Activated CD4-positive, alpha-beta memory T cell treated with anti-CD3 and anti-CD28 coated beads for 36 hours (primary cell): ENCODE data around the gene SLC2A13. TPM values are rescaled to one million over a fixed set of nuclear protein-coding genes. Genes with fewer than 3 reads are reported as not detected.
"Not testable (repeated sequence)": the region's sequence is repeated elsewhere in the genome, so short reads cannot be mapped to it uniquely, and the experiment has no call there.

Experiments used
- CTCF ChIA-PET: fragments of 350-600 bp; sonication (Branson Sonifier 250); formaldehyde crosslinking; loops from one replicate; lab custom pipeline; 2021; ENCODE audit warnings: antibody characterized with exemption, inconsistent platforms; lab: Charles Lee
- POLR2A ChIA-PET: fragments of 350-600 bp; sonication (Branson Sonifier 250); formaldehyde crosslinking; loops from one replicate; lab custom pipeline; 2021; ENCODE audit warnings: antibody characterized with exemption; lab: Charles Lee
- DNase-seq: peaks from one replicate; pipeline ENCODE4 v3.0.0-alpha.2; 2020
- H3K27ac Mint-ChIP-seq: one replicate; pipeline ENCODE4 v1.8.0; 2021; ENCODE audit warnings: mixed read lengths
- H3K27me3 Mint-ChIP-seq: one replicate; pipeline ENCODE4 v1.8.0; 2021; ENCODE audit warnings: mixed read lengths
- H3K36me3 Mint-ChIP-seq: one replicate; pipeline ENCODE4 v1.8.0; 2021; ENCODE audit warnings: mixed read lengths
- H3K4me1 Mint-ChIP-seq: one replicate; pipeline ENCODE4 v1.8.0; 2021; ENCODE audit warnings: low read depth, mixed read lengths
- H3K4me3 Mint-ChIP-seq: one replicate; pipeline ENCODE4 v1.8.0; 2021; ENCODE audit warnings: mild to moderate bottlenecking, mixed read lengths
- H3K9me3 Mint-ChIP-seq: one replicate; pipeline ENCODE4 v1.8.0; 2021; ENCODE audit warnings: mixed read lengths
- intact Hi-C: fragments of 100-400 bp; cut with micrococcal nuclease; formaldehyde crosslinking; loops from one replicate; pipeline ENCODE4 v1.15.1; 2023
- total RNA-seq, 2 experiments: library from RNA; stranded (reverse); gene quantifications; one replicate each; pipeline ENCODE4 v1.2.3, GENCODE V29; 2021

Gene SLC2A13
- total RNA-seq, 2 experiments from 2014 or later: 3.4 to 3.8 TPM

- POLR2A ChIA-PET: no interaction called here
- Mint-ChIP-seq H3K4me3 (no peak overlapping the region), H3K27ac (no peak overlapping the region), H3K9me3 (peaks cover 15% of the 10 kb centered on the region), H3K27me3 (no peaks in the 10 kb centered on the region), H3K4me1 (no peaks in the 10 kb centered on the region), H3K36me3 (no peaks in the 10 kb centered on the region)
- CTCF ChIA-PET: no interaction called here
- no peak for DNase-seq
- intact Hi-C loops: no loop called here
These were observed 231.1 kb downstream of the SLC2A13 start for GRCh38 chr12:39874785-39875184.

GRCh38 chr12:39873065-39873464 is 232.8 kb downstream of the SLC2A13 start:
- ChIA-PET POLR2A (no interaction called here), CTCF (no interaction called here)
- Mint-ChIP-seq H3K27me3 (no peaks in the 10 kb centered on the region), H3K36me3 (no peaks in the 10 kb centered on the region), H3K9me3 (peaks cover 1% of the 10 kb centered on the region), H3K4me3 (no peak overlapping the region), H3K27ac (no peak overlapping the region), H3K4me1 (no peaks in the 10 kb centered on the region)
- no peak for DNase-seq
- intact Hi-C loops: no loop called here

DNA sequence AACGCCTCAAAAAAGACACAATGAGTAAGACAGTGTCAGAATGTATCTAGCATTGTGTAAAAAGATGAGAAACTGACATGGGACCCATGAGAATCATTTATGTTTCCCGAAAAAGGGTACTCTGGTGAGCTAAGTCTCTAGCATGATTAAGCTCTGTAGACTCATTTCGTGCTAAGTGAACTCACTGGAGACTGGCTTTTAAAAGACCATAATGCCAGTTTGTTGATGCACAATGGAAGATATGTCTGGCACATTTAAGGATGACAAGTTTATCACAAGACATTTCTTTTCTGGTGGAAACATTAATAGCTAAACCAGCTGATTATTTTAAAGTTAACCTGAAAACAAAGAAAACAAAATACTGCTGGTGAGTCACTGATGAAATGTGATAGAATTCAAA is 233.5 kb downstream of the SLC2A13 start:
- intact Hi-C loops: no loop called here
- ChIA-PET POLR2A (no interaction called here), CTCF (no interaction called here)

DNA sequence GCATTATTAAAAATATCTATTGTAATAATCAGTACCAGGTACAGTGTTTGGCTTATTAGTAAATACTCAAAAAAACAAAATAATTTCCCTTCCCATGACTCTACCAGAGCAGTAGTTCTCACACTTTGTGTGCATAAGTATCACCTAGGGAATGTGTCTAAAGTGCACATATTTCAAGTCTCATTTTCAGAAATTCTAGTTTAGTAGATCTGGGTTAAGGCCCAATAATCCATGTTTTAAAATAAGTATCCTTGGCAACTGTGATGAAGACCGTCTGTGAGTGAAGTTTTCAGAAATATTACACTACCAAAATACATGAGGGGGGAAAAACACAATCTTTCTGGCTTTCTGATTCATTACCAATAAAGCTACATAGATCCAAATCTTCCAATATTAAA is 237.6 kb downstream of the SLC2A13 start:
- Mint-ChIP-seq H3K4me1 (no peaks in the 10 kb centered on the region), H3K27ac (no peak overlapping the region), H3K27me3 (no peaks in the 10 kb centered on the region), H3K4me3 (no peak overlapping the region), H3K9me3 (no peaks in the 10 kb centered on the region), H3K36me3 (peaks cover 6% of the 10 kb centered on the region)
- no peak for DNase-seq
- ChIA-PET CTCF (no interaction called here), POLR2A (no interaction called here)
- intact Hi-C loops: no loop called here

More for the DNA sequence above, 233.5 kb downstream of the SLC2A13 start:
- H3K27ac Mint-ChIP-seq: no peak overlapping the region
- H3K36me3 Mint-ChIP-seq: no peaks in the 10 kb centered on the region
- H3K4me3 Mint-ChIP-seq: no peak overlapping the region
- H3K9me3 Mint-ChIP-seq: no peaks in the 10 kb centered on the region
- no peak for DNase-seq
- H3K27me3 Mint-ChIP-seq: no peaks in the 10 kb centered on the region
- no peaks in the 10 kb centered on the region for H3K4me1 Mint-ChIP-seq

DNA sequence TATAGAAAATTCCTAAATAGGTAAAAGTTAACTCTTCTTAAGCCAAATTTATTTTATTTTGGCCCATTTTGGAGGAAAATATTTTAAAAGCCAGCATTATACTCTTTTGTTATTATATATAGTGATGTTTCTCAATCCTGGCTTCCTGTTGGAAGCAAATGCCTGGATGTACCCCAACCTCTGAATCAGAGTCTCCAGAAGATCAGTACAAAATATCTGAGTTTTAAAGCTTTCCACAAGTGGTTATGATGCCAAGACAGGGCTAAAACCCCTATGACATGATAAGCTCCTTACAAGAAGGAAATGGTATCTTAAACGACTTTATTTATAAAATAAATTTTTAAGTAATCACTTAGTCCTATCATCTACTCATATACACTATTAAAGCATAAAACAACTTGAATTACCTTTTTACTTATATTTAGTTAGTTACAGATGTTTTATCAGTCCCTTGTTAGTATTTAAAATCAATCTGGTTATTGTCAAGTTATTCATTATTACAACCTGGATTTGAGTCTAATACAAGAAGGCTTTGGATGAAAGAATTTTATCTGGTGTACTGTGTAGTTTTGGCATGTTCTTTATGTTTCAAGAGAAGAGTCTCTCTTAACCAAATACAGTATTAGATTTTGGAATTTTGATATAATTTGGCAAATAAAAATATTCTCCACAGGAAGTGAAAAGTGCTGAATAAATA is 238.1 kb downstream of the SLC2A13 start:
- H3K9me3 Mint-ChIP-seq: no peaks in the 10 kb centered on the region
- DNase-seq: no peak
- no peak overlapping the region for H3K27ac Mint-ChIP-seq
- ChIA-PET CTCF (no interaction called here), POLR2A (no interaction called here)
- no peak overlapping the region for H3K4me3 Mint-ChIP-seq
- no peaks in the 10 kb centered on the region for H3K4me1 Mint-ChIP-seq
- H3K36me3 Mint-ChIP-seq: peaks cover 6% of the 10 kb centered on the region
- no peaks in the 10 kb centered on the region for H3K27me3 Mint-ChIP-seq
- intact Hi-C loops: no loop called here

- DNase-seq: no peak
- POLR2A ChIA-PET: no interaction called here
- CTCF ChIA-PET: no interaction called here
- H3K36me3 Mint-ChIP-seq: peaks cover 6% of the 10 kb centered on the region
- H3K27ac Mint-ChIP-seq: no peak overlapping the region
- no peaks in the 10 kb centered on the region for H3K9me3 Mint-ChIP-seq
- intact Hi-C loops: no loop called here
- no peak overlapping the region for H3K4me3 Mint-ChIP-seq
- H3K27me3 Mint-ChIP-seq: no peaks in the 10 kb centered on the region
- H3K4me1 Mint-ChIP-seq: no peaks in the 10 kb centered on the region
These were observed 239.7 kb downstream of the SLC2A13 start for GRCh38 chr12:39866135-39866534.

DNA sequence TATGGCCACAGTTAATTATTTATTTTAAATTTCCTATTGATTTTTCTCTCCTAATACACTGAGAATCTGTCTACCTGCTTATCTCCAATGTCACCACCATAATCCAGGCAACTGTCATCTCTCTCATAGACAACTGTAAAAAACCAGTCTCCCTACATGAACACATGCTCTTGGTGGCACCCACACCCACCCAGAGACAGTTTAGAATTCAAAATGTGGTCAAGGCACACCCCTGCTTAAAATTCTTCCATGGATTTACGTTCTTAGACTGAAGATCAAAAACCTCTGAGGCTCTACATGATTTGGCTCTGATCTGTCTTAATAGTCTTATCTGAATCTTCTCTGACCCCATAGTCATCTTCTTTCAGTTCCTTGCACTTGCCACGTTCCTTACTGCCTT is 245.2 kb downstream of the SLC2A13 start:
- H3K4me1 Mint-ChIP-seq: no peaks in the 10 kb centered on the region
- no peaks in the 10 kb centered on the region for H3K27me3 Mint-ChIP-seq
- ChIA-PET POLR2A (no interaction called here), CTCF (no interaction called here)
- intact Hi-C loops: no loop called here
- DNase-seq: no peak
- no peak overlapping the region for H3K27ac Mint-ChIP-seq
- H3K9me3 Mint-ChIP-seq: no peaks in the 10 kb centered on the region
- peaks cover 2% of the 10 kb centered on the region for H3K36me3 Mint-ChIP-seq
- no peak overlapping the region for H3K4me3 Mint-ChIP-seq

DNA sequence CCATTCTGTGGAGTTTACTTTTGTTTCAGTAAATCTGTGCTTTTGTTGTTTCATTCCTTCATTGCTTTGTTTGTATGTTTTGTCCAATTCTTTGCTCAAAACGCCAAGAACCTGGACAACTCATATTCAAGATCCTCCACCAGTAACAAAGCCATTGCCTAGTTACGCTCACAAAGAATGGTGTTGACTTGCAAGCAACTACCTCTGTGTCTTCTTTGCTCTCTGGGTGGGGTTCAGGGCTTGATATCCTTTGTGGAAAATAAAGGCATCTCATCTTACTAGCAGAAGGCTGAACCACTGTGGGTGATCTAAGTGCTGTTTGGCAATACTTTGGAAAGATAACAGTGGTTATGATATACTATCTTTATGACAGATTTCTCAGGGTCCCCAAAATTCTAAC is 252.9 kb downstream of the SLC2A13 start:
- DNase-seq: no peak
- H3K27me3 Mint-ChIP-seq: no peaks in the 10 kb centered on the region

DNA sequence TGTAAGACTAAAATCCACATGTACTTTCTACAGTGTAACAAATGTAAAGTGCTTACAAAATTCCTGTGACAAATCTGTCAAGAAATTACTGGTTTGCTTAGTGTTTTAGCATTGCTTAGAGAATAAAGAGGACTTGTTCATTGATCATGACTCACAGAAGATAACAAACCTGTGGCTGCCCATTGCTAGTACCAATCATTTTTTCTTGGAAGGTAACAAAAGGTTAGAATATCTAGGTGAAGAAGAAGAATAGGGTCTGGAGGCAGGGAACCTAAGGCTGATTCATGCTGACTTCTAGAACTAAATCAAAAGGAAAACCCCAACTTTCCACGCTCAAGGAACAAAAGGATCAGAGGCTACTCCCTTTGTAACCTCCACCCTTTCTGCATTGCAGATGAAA is 253.5 kb downstream of the SLC2A13 start:
- no peaks in the 10 kb centered on the region for H3K9me3 Mint-ChIP-seq
- H3K4me1 Mint-ChIP-seq: no peaks in the 10 kb centered on the region
- H3K27me3 Mint-ChIP-seq: no peaks in the 10 kb centered on the region
- H3K4me3 Mint-ChIP-seq: no peak overlapping the region
- DNase-seq: no peak
- ChIA-PET CTCF (no interaction called here), POLR2A (no interaction called here)
- intact Hi-C loops: no loop called here
- H3K27ac Mint-ChIP-seq: no peak overlapping the region
- peaks cover under 1% of the 10 kb centered on the region for H3K36me3 Mint-ChIP-seq

More for the DNA sequence above, 252.9 kb downstream of the SLC2A13 start:
- POLR2A ChIA-PET: no interaction called here
- CTCF ChIA-PET: no interaction called here
- Mint-ChIP-seq H3K9me3 (no peaks in the 10 kb centered on the region), H3K27ac (no peak overlapping the region), H3K36me3 (peaks cover 2% of the 10 kb centered on the region), H3K4me1 (no peaks in the 10 kb centered on the region), H3K4me3 (no peak overlapping the region)
- intact Hi-C loops: no loop called here

GRCh38 chr12:39848218-39848617 is 257.7 kb downstream of the SLC2A13 start:
- DNase-seq, H3K4me1 Mint-ChIP-seq, H3K9me3 Mint-ChIP-seq, H3K4me3 Mint-ChIP-seq, intact Hi-C loops, CTCF ChIA-PET, H3K27me3 Mint-ChIP-seq, POLR2A ChIA-PET, H3K36me3 Mint-ChIP-seq, H3K27ac Mint-ChIP-seq: not testable (repeated sequence)

DNA sequence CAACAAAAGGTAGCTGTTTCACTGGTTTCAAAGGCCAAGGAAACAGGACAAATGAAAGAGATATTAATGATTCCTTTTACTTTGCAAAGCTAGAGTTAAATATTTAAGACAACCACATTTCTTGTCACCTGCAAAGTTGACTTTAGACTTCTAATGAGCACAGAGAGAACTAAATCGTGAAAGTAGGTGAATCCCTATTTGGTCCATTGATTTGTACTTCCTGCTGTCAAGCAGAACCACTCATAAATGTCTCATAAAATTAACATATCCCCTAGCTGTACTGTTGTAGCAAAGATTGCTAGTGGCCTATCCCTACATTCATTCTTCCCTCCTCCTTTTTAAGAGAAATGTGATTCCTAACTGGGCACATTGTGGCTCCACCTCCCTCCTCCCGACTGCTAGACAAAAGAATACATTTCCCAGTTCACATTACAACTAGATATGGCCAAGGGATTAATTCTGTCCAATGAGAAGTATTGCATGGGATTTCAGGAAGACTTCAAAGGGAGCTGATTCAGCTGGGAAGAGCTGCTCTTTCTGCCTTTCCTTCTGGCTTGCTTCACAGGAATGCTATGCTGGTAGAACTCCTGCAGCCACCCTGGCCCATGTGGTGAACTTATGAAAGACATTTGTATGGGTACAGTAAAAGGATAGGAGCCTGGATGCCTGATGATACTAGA is 258.8 kb downstream of the SLC2A13 start:
- Mint-ChIP-seq H3K9me3 (no peaks in the 10 kb centered on the region), H3K4me1 (no peaks in the 10 kb centered on the region), H3K27me3 (no peaks in the 10 kb centered on the region), H3K36me3 (no peaks in the 10 kb centered on the region), H3K4me3 (no peak overlapping the region), H3K27ac (no peak overlapping the region)
- intact Hi-C loops: no loop called here
- ChIA-PET CTCF (no interaction called here), POLR2A (no interaction called here)
- no peak for DNase-seq

GRCh38 chr12:39846304-39846703 is 259.6 kb downstream of the SLC2A13 start:
- intact Hi-C loops: no loop called here
- CTCF ChIA-PET: no interaction called here

GRCh38 chr12:39840422-39840821 is 265.5 kb downstream of the SLC2A13 start:
- Mint-ChIP-seq H3K4me1 (no peaks in the 10 kb centered on the region), H3K36me3 (no peaks in the 10 kb centered on the region), H3K4me3 (no peak overlapping the region), H3K27me3 (no peaks in the 10 kb centered on the region), H3K9me3 (no peaks in the 10 kb centered on the region), H3K27ac (no peak overlapping the region)
- no peak for DNase-seq
- CTCF ChIA-PET: no interaction called here
- POLR2A ChIA-PET: no interaction called here
- intact Hi-C loops: no loop called here

More at GRCh38 chr12:39846304-39846703, 259.6 kb downstream of the SLC2A13 start:
- no peaks in the 10 kb centered on the region for H3K4me1 Mint-ChIP-seq
- no peak overlapping the region for H3K27ac Mint-ChIP-seq
- no peaks in the 10 kb centered on the region for H3K9me3 Mint-ChIP-seq
- no peaks in the 10 kb centered on the region for H3K36me3 Mint-ChIP-seq
- no peak overlapping the region for H3K4me3 Mint-ChIP-seq
- H3K27me3 Mint-ChIP-seq: no peaks in the 10 kb centered on the region
- POLR2A ChIA-PET: no interaction called here
- no peak for DNase-seq
